Neural cell (in vitro differentiated cells): ENCODE data around the gene RPL26. TPM values are rescaled to one million over a fixed set of nuclear protein-coding genes. Genes with fewer than 3 reads are reported as not detected.

Experiments
- H2AFZ ChIP-seq: fragments of 200-600, 300-800 bp; sonication (generic), shearing (Covaris generic); 2 replicates; pipeline ENCODE4 v1.6.0; 2014; ENCODE audit warnings: low read depth, mild to moderate bottlenecking, antibody characterized with exemption, low read length, moderate library complexity
- H3F3A ChIP-seq: fragments of 200-600 bp; shearing (Covaris generic); 2 replicates; pipeline ENCODE4 v1.6.1; 2016; ENCODE audit warnings: mild to moderate bottlenecking, moderate library complexity, mixed read lengths, antibody characterized with exemption, low read length; ENCODE audit not compliant: insufficient read depth, poor library complexity, severe bottlenecking
- H3K27ac ChIP-seq: fragments of 200-600, 300-800 bp; sonication (generic), shearing (Covaris generic); 2 replicates; pipeline ENCODE4 v1.5.1; 2014; ENCODE audit warnings: mild to moderate bottlenecking, low read length, moderate library complexity
- H3K27me3 ChIP-seq: fragments of 300-800, 200-600 bp; sonication (generic), shearing (Covaris generic); 2 replicates; pipeline ENCODE4 v1.6.0; 2014; ENCODE audit warnings: mild to moderate bottlenecking, low read depth, low read length, moderate library complexity; ENCODE audit not compliant: insufficient read depth
- H3K36me3 ChIP-seq: fragments of 300-800, 200-600 bp; sonication (generic), shearing (Covaris generic); 2 replicates; pipeline ENCODE4 v1.5.1; 2014; ENCODE audit warnings: mild to moderate bottlenecking, antibody characterized with exemption, low read length, moderate library complexity; ENCODE audit not compliant: insufficient read depth
- H3K4me2 ChIP-seq: fragments of 300-800, 200-600 bp; sonication (generic), shearing (Covaris generic); 2 replicates; pipeline ENCODE4 v1.6.0; 2014; ENCODE audit warnings: mild to moderate bottlenecking, low read length
- H3K4me3 ChIP-seq: fragments of 300-800, 200-600 bp; sonication (generic), shearing (Covaris generic); 2 replicates; pipeline ENCODE4 v1.5.1; 2014; ENCODE audit warnings: mild to moderate bottlenecking, low read length, moderate library complexity
- H3K79me2 ChIP-seq: fragments of 200-600 bp; shearing (Covaris generic); replicated peaks from 2 replicates; pipeline ENCODE4 v1.6.0; 2014; ENCODE audit warnings: mild to moderate bottlenecking, low read length, moderate library complexity; ENCODE audit not compliant: insufficient read depth
- H3K9ac ChIP-seq: fragments of 300-800, 200-600 bp; sonication (generic), shearing (Covaris generic); 2 replicates; pipeline ENCODE4 v1.6.1; 2016; ENCODE audit warnings: mild to moderate bottlenecking, low read length, mixed read lengths
- H3K9me2 ChIP-seq: fragments of 200-600 bp; shearing (Covaris generic); 2 replicates; pipeline ENCODE4 v1.6.1; 2016; ENCODE audit warnings: mild to moderate bottlenecking, low read length, mixed read lengths; ENCODE audit not compliant: insufficient read depth
- H3K9me3 ChIP-seq: fragments of 200-600, 300-800 bp; sonication (generic), shearing (Covaris generic); 2 replicates; pipeline ENCODE4 v1.6.1; 2016; ENCODE audit warnings: mild to moderate bottlenecking, mixed run types, low read length, moderate library complexity, mixed read lengths
- H4K20me1 ChIP-seq: fragments of 200-600 bp; shearing (Covaris generic); 2 replicates; pipeline ENCODE4 v1.6.1; 2016; ENCODE audit warnings: mild to moderate bottlenecking, mixed run types; ENCODE audit not compliant: insufficient read depth
- CTCF ChIP-seq: fragments of 450-650 bp; IDR thresholded peaks from 2 replicates; pipeline ENCODE4 v1.5.1; 2014; ENCODE audit warnings: antibody characterized with exemption, mild to moderate bottlenecking, moderate library complexity; ENCODE audit not compliant: poor library complexity, severe bottlenecking
- EP300 ChIP-seq: fragments of 450-650 bp; conservative IDR thresholded peaks from 2 replicates; pipeline ENCODE4 v1.6.1; 2014; ENCODE audit warnings: antibody characterized with exemption, mild to moderate bottlenecking, moderate library complexity; ENCODE audit not compliant: poor library complexity, severe bottlenecking
- EZH2 ChIP-seq: fragments of 200-600, 300-800 bp; shearing (Covaris generic), sonication (generic); IDR thresholded peaks from 2 replicates; pipeline ENCODE4 v1.6.1; 2014; ENCODE audit warnings: antibody characterized with exemption, low read length, borderline replicate concordance, mild to moderate bottlenecking; ENCODE audit not compliant: insufficient read depth, poor library complexity, severe bottlenecking
- MXI1 ChIP-seq: fragments of 450-650 bp; conservative IDR thresholded peaks from 2 replicates; pipeline ENCODE4 v1.6.1; 2014; ENCODE audit warnings: antibody characterized with exemption, mild to moderate bottlenecking; ENCODE audit not compliant: poor library complexity, severe bottlenecking
- POLR2AphosphoS5 ChIP-seq: IDR thresholded peaks from 2 replicates; pipeline ENCODE4 v1.6.1; 2012
- RAD21 ChIP-seq: fragments of 450-650 bp; conservative IDR thresholded peaks from 2 replicates; pipeline ENCODE4 v1.6.1; 2014; ENCODE audit warnings: antibody characterized with exemption, mild to moderate bottlenecking, moderate library complexity
- SMC3 ChIP-seq: fragments of 450-650 bp; conservative IDR thresholded peaks from 2 replicates; pipeline ENCODE4 v1.6.1; 2014; ENCODE audit warnings: antibody characterized with exemption, mild to moderate bottlenecking, moderate library complexity; ENCODE audit not compliant: poor library complexity
- TAF1 ChIP-seq: IDR thresholded peaks from 2 replicates; pipeline ENCODE4 v1.6.1; 2012; ENCODE audit warnings: low read depth
- polyA plus RNA-seq: library from polyadenylated mRNA; depleted of rRNA; stranded (reverse); fragments of >200 nt; gene quantifications from 2 replicates; pipeline ENCODE4 v1.2.3, GENCODE V29; 2014
- TF ChIP-seq, protein P1 (sequence below): IDR thresholded peaks from 2 replicates; pipeline ENCODE4 v1.6.1; 2012; ENCODE audit warnings: borderline replicate concordance

Gene RPL26
- polyA plus RNA-seq, 1 donor from 2014 or later = 4,061 TPM

GRCh38 chr17:8368193-8368592 lies 14.8 kb downstream of the RPL26 start:
- Histone ChIP-seq H3K79me2 (no peaks in the 10 kb centered on the region), H3K9me2 (no peaks in the 10 kb centered on the region), H3K36me3 (peaks cover 5% of the 10 kb centered on the region), H3K4me3 (no peak overlapping the region), H2AFZ (no peak overlapping the region), H3K27ac (no peak overlapping the region), H3K4me2 (no peak overlapping the region), H3K9me3 (no peaks in the 10 kb centered on the region), H3K9ac (no peak overlapping the region), H4K20me1 (no peaks in the 10 kb centered on the region), H3K27me3 (no peaks in the 10 kb centered on the region), H3F3A (no peaks in the 10 kb centered on the region)
- TF ChIP-seq RAD21 = no peak
- no peak for TF ChIP-seq EZH2
- no peak for TF ChIP-seq TAF1
- TF ChIP-seq, protein P1, sequence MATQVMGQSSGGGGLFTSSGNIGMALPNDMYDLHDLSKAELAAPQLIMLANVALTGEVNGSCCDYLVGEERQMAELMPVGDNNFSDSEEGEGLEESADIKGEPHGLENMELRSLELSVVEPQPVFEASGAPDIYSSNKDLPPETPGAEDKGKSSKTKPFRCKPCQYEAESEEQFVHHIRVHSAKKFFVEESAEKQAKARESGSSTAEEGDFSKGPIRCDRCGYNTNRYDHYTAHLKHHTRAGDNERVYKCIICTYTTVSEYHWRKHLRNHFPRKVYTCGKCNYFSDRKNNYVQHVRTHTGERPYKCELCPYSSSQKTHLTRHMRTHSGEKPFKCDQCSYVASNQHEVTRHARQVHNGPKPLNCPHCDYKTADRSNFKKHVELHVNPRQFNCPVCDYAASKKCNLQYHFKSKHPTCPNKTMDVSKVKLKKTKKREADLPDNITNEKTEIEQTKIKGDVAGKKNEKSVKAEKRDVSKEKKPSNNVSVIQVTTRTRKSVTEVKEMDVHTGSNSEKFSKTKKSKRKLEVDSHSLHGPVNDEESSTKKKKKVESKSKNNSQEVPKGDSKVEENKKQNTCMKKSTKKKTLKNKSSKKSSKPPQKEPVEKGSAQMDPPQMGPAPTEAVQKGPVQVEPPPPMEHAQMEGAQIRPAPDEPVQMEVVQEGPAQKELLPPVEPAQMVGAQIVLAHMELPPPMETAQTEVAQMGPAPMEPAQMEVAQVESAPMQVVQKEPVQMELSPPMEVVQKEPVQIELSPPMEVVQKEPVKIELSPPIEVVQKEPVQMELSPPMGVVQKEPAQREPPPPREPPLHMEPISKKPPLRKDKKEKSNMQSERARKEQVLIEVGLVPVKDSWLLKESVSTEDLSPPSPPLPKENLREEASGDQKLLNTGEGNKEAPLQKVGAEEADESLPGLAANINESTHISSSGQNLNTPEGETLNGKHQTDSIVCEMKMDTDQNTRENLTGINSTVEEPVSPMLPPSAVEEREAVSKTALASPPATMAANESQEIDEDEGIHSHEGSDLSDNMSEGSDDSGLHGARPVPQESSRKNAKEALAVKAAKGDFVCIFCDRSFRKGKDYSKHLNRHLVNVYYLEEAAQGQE = no peak
- TF ChIP-seq CTCF = no peak
- no peak for TF ChIP-seq POLR2AphosphoS5
- TF ChIP-seq SMC3 = no peak
- no peak for TF ChIP-seq EP300
- no peak for TF ChIP-seq MXI1

GRCh38 chr17:8366231-8366630 lies 16.8 kb downstream of the RPL26 start:
- Histone ChIP-seq H3K9me3 (no peaks in the 10 kb centered on the region), H3K4me3 (no peak overlapping the region), H3K27me3 (no peaks in the 10 kb centered on the region), H3F3A (no peaks in the 10 kb centered on the region), H3K36me3 (peaks cover 5% of the 10 kb centered on the region), H3K9me2 (no peaks in the 10 kb centered on the region), H3K9ac (no peak overlapping the region), H3K27ac (no peak overlapping the region), H4K20me1 (no peaks in the 10 kb centered on the region), H2AFZ (no peak overlapping the region), H3K4me2 (no peak overlapping the region), H3K79me2 (no peaks in the 10 kb centered on the region)
- TF ChIP-seq CTCF = no peak
- TF ChIP-seq EP300 = no peak
- TF ChIP-seq EZH2 = no peak
- TF ChIP-seq TAF1 = no peak
- TF ChIP-seq POLR2AphosphoS5 = no peak
- TF ChIP-seq SMC3 = no peak
- TF ChIP-seq RAD21 = no peak
- TF ChIP-seq, protein P1 = no peak
- TF ChIP-seq MXI1 = no peak
